Right ventricle myocardium inferior (tissue), 1 donor: ENCODE results near the gene DOCK1. TPM values are rescaled to one million over a fixed set of nuclear protein-coding genes. Genes with fewer than 3 reads are reported as not detected.

Source experiments
- ATAC-seq: fragments of 200-7000 bp; cut with Tn5 transposase; one replicate; pipeline ENCODE4 v1.9.1; 2020; ENCODE audit warnings: mild to moderate bottlenecking, moderate library complexity
- DNase-seq: peaks from one replicate; pipeline ENCODE4 v3.0.0; 2021; ENCODE audit errors: missing footprints
- intact Hi-C: fragments of 100-400 bp; cut with DNase I; formaldehyde crosslinking; loops from one replicate; pipeline ENCODE4 v1.11.0; 2022
- total RNA-seq: library from RNA; stranded (reverse); fragmentation: NEBNext Ultra II Directional; extraction: Animal tissue kit (Norgen Biotek cat#: 25700); gene quantifications from one replicate; pipeline ENCODE4 v1.2.1, GENCODE V29; 2021
- donor health status: DM: no; HTN: yes; CAD: no; lungs with severe emphysema.

DOCK1 gene
- total RNA-seq, 1 donor from 2014 or later: 16.8 TPM

DNA sequence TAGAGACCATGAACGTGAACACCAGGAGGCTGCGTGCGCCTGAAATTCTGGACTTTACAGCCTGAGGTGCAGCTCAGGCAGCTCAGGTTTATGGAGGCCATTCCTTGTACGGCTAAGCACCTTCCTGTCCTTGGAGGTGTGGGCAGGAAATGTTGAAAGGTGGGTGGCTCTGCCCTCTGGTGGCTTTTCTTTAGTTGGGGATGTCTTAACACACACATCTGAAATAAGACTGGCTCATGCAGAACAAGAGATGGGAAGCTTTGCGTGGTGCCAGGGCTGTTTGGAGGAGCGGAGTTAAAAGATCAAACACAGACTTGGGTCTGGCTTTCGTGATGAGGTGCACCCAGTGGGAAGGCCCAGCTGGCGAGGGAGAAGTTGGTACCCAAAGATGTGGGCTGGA, 64.1 kb downstream of the DOCK1 start:
- DNase-seq (no peak), ATAC-seq (no peak)
- intact Hi-C loops: loop anchor here (5.0 kb wide), 1 partner anchor 62 kb away; the partner anchor contains the start of gene DOCK1

GRCh38 chr10:126972635-126973414, 67.6 kb downstream of the DOCK1 start:
- DNase-seq: no peak
- intact Hi-C loops: no loop called here
- no peak for ATAC-seq

DNA sequence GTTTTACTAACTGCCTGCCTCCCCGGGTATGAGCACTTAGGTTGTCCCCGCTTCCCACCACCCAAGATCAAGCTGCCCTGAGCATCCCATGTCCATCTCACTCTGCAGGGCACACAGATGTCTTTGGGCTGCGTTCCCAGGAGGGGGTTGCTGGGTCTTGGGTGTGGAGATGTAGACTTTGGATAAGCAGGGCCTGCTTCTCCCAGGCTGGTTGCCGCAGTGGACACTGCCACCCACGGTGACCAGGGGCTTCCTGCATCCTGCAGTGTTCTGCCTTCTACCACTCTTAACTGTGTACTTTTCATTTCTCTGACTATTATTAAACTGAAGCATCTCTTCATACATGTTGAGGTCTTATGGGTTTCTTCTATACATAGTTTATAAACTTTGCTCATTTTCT, 70.0 kb downstream of the DOCK1 start:
- no peak for ATAC-seq
- no peak for DNase-seq
- intact Hi-C loops: no loop called here

- intact Hi-C loops: no loop called here
- ATAC-seq: no peak
- no peak for DNase-seq
Observed at GRCh38 chr10:126977216-126977615, 72.0 kb downstream of the DOCK1 start.

- intact Hi-C loops: no loop called here
- ATAC-seq (no peak), DNase-seq (no peak)
Observed at GRCh38 chr10:126979311-126979710, 74.1 kb downstream of the DOCK1 start.

DNA sequence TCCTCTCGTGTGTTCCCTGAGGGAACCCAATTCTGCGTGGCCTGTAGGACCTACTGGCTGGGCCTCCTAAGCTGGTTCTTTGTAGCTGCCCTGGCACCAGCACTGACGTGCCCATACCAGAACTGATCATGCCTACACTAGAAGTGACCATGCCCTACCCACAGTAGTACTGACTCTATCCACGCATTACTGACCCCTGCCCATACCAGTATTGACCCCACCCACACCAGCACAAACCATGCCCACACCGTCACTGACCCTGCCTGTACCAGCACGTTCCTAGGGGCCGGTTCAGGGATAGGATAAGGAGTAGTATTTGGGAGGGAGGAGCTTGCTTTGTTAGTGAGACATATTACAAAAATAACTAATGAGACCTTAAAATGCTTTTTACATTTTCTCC, 88.0 kb downstream of the DOCK1 start:
- no peak for ATAC-seq
- DNase-seq: no peak
- intact Hi-C loops: no loop called here

DNA sequence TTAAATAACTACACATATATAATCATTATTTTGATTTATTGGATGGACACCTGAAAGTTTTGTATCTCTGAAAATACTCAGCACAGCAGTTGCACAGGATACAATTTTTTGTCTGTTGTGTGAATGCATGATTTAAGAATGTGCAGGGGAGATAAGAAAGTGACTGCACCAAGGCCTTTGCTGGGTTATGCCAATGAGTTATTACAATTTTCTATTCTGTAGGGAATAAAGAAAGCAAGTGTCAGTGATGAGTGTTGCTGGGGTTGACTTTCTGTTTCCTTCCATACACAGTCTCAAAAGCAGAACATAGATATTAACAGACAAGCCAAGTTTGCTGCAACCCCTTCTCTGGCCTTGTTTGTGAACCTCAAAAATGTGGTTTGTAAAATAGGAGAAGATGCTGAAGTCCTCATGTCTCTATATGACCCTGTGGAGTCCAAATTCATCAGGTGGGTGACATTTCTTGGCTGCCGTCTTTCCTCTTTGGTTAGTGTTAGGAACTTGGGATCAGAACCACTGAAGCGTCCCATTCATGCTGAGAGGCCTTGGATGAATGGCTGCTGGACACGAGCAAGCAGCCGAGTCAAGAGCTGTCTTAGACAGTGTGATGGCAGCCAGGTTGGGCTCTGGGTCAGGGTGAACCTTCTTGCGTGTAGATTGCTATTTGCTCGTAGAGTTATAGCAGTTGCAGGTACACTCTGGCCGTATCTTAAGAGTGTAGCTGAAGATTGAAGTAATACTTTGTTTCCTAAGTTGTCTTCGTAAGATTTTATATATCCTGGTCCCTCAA, 92.8 kb downstream of the DOCK1 start:
- ATAC-seq (no peak), DNase-seq (no peak)
- intact Hi-C loops: no loop called here

GRCh38 chr10:127000598-127000997, 95.4 kb downstream of the DOCK1 start:
- ATAC-seq (no peak), DNase-seq (no peak)
- intact Hi-C loops: loop anchor here (5.0 kb wide), 1 partner anchor 93 kb away; the partner anchor contains the start of gene DOCK1

DNA sequence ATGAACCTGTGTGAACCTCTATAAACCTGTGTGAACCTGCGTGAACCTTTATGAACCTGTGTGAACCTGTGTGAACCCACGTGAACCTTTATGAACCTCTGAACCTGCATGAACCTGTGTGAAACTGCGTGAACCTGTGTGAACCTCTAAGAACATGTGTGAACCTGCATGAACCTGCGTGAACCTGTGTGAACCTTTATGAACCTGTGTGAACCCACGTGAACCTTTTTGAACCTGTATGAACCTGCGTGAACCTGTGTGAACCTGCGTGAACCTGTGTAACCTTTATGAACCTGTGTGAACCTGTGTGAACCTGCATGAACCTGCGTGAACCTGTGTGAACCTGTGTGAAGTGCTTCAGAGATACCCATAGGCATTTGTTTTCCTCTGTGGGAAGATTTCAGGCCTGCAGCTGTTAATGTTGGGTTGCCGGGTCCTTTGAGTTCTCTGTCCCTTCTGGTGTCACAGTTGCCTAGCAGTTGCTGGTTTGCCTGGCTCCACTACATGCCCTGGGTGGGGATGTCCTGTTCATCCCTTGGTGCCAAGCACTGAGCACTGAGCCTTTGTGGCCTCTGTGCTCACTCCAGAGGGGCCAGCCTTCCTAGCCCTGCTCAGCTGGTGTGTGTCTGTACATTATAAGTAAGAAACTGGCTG, 97.9 kb downstream of the DOCK1 start:
- intact Hi-C loops: loop anchor here (5.0 kb wide), 1 partner anchor 96 kb away; the partner anchor contains the start of gene DOCK1
- DNase-seq (no peak), ATAC-seq (no peak)

GRCh38 chr10:127006453-127006852, 101.2 kb downstream of the DOCK1 start:
- intact Hi-C loops: no loop called here
- ATAC-seq: no peak
- no peak for DNase-seq

DNA sequence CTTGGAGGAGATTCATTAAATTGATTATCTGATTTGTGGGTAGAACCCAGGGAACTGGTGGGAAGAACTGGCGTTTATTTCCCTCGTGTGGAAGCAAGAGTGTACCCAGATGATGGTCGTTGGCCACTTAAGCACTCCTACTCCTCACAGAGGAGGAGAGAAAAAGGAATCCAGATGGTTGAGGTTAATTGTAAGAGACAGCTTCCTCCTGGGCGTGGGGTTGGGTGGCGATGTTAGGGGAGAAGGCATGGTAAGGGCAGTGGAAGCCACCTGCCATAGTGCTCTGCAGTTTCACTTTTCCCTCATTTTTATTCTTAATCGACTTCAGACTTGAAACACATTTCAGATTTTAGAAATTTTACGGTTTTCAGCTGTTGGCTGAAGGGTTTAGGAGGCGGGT, 104.1 kb downstream of the DOCK1 start:
- no peak for DNase-seq
- intact Hi-C loops: no loop called here
- ATAC-seq: no peak

DNA sequence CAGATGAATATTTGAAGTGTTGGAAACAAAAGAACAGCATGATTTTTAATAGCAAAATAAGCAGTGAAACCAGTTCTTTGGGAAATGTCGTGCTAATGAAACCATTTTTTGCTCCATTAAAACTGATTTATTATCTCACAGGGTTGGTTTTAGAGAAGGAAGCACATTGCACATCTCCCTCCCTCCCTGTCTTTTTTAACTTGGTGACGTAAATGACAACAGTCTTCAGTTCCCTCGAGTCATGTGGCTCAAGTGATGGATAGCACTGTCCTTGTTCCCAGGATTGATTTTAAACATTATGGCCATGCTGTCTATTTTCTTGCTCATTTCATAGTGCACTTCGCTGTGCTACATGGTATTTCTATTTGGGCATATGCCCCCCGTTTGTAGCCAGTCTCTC, 105.9 kb downstream of the DOCK1 start:
- intact Hi-C loops: no loop called here
- DNase-seq: no peak
- ATAC-seq: no peak

- intact Hi-C loops: no loop called here
- DNase-seq: no peak
- ATAC-seq: peak; percentile 49
Observed at GRCh38 chr10:127012071-127012768, 107.0 kb downstream of the DOCK1 start.

- peak; percentile 93 for ATAC-seq
- intact Hi-C loops: no loop called here
- peak; percentile 86 for DNase-seq
Observed at GRCh38 chr10:127012769-127013152, 107.5 kb downstream of the DOCK1 start.

GRCh38 chr10:127013211-127013656, 108.0 kb downstream of the DOCK1 start:
- intact Hi-C loops: no loop called here
- DNase-seq: no peak
- peak; percentile 58 for ATAC-seq

- intact Hi-C loops: no loop called here
- DNase-seq (no peak), ATAC-seq (no peak)
Observed at GRCh38 chr10:127013691-127014473, 108.7 kb downstream of the DOCK1 start.

DNA sequence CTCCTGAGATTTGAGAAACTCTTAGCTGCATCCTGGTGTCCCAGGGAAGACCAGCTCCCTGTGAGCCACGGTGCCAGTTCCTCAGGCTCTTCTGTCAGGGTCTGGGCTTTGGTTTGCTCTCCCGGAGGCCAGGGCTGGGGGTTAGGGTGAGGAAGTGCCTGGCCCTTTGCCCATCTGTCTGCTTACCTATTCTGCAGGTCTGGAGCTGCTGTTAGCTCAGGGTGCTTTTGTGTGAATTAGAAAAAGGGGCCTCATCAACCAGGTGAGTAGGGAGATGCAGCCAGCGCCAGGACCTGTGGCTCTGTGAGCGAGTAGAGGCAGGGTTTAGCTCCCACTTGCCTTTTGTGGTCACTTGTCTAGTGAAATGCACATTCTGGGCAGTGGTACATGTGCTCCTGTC, 109.4 kb downstream of the DOCK1 start:
- DNase-seq: no peak
- ATAC-seq: no peak
- intact Hi-C loops: no loop called here

DNA sequence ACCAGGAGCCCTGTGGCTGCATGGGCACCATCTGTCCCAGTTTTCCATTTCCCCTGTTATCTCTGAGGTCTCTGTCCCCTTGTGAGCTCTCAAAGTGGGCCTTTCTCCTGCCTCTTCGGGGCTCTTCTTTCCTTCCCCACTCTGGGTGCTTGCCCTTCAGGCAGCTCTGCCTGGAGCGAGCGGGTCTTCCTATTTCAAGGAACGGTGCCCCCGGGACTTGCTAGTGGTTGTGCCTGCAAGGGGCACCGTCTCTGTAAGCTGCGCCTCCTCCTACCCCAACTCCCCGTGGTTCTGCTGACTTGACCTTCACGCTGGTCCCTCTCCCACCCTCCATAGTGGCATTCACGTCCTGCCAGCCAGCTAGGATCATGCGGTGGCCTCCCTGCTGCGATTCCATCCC, 110.1 kb downstream of the DOCK1 start:
- DNase-seq: no peak
- no peak for ATAC-seq
- intact Hi-C loops: no loop called here
